HG02840 (cell line): ENCODE data around the gene KTN1.

ENCODE experiments used
- ATAC-seq: cut with Tn5 transposase; IDR thresholded peaks from one replicate; pipeline ENCODE4 v1.9.1; 2021; ENCODE audit warnings: mild to moderate bottlenecking, moderate library complexity, moderate number of reproducible peaks; ENCODE audit not compliant: unreplicated experiment, low FRiP score

The KTN1 gene

GRCh38 chr14:55707365-55707804 lies 127.4 kb downstream of the KTN1 start:
- ATAC-seq, result no peak

GRCh38 chr14:55710506-55711041 lies 130.6 kb downstream of the KTN1 start:
- ATAC-seq, result no peak

- no peak for ATAC-seq
Observed at GRCh38 chr14:55711175-55711811, 131.3 kb downstream of the KTN1 start.

- no peak for ATAC-seq
Observed at GRCh38 chr14:55712491-55712890, 132.5 kb downstream of the KTN1 start.

- ATAC-seq, result no peak
Observed at GRCh38 chr14:55713486-55713885, 133.5 kb downstream of the KTN1 start.

GRCh38 chr14:55715889-55716288 lies 135.9 kb downstream of the KTN1 start:
- ATAC-seq, result no peak

- ATAC-seq, result no peak
Observed at GRCh38 chr14:55717621-55718020, 137.6 kb downstream of the KTN1 start.

GRCh38 chr14:55718551-55718950 lies 138.5 kb downstream of the KTN1 start:
- no peak for ATAC-seq

GRCh38 chr14:55720796-55721195 lies 140.8 kb downstream of the KTN1 start:
- ATAC-seq, result no peak

- no peak for ATAC-seq
Observed at GRCh38 chr14:55721353-55721752, 141.3 kb downstream of the KTN1 start.

- no peak for ATAC-seq
Observed at GRCh38 chr14:55722054-55722453, 142.0 kb downstream of the KTN1 start.

GRCh38 chr14:55724736-55725135 lies 144.7 kb downstream of the KTN1 start:
- no peak for ATAC-seq

GRCh38 chr14:55730592-55731310 lies 150.7 kb downstream of the KTN1 start:
- ATAC-seq, result no peak

GRCh38 chr14:55731311-55731872 lies 151.4 kb downstream of the KTN1 start:
- ATAC-seq, result no peak

GRCh38 chr14:55731881-55732498 lies 152.0 kb downstream of the KTN1 start:
- ATAC-seq, result no peak

- no peak for ATAC-seq
Observed at GRCh38 chr14:55733599-55733998, 153.6 kb downstream of the KTN1 start.
